Embryonic facial prominence (tissue), 1 donor: ENCODE measurements around the gene SOD3.

Source experiments
- DNase-seq: peaks from one replicate; pipeline ENCODE4 v3.0.0-alpha.2; 2016; ENCODE audit errors: extremely low spot score

SOD3 gene

GRCh38 chr4:24794916-24795665, at the start of gene SOD3:
Gene SOD3 (plus strand): TSS chr4:24795573. CDS start chr4:24799522, 3,949 bp downstream.
- DNase-seq, result no peak

- DNase-seq, result no peak
Measured at GRCh38 chr4:24747234-24747975, 48.0 kb upstream of the SOD3 start.

- DNase-seq, result no peak
Measured at GRCh38 chr4:24748023-24748422, 47.4 kb upstream of the SOD3 start.

GRCh38 chr4:24748758-24749350, 46.5 kb upstream of the SOD3 start:
- DNase-seq, result no peak

GRCh38 chr4:24750106-24750505, 45.3 kb upstream of the SOD3 start:
- no peak for DNase-seq

- no peak for DNase-seq
Measured at GRCh38 chr4:24751926-24752539, 43.3 kb upstream of the SOD3 start.

- DNase-seq, result no peak
Measured at GRCh38 chr4:24753519-24753918, 41.9 kb upstream of the SOD3 start.

- no peak for DNase-seq
Measured at GRCh38 chr4:24754571-24754970, 40.8 kb upstream of the SOD3 start.

GRCh38 chr4:24763631-24764297, 31.6 kb upstream of the SOD3 start:
- no peak for DNase-seq

GRCh38 chr4:24764345-24764744, 31.0 kb upstream of the SOD3 start:
- DNase-seq, result no peak

GRCh38 chr4:24765376-24765988, 29.9 kb upstream of the SOD3 start:
- DNase-seq, result no peak

- no peak for DNase-seq
Measured at GRCh38 chr4:24768006-24768405, 27.4 kb upstream of the SOD3 start.

GRCh38 chr4:24768604-24769003, 26.8 kb upstream of the SOD3 start:
- no peak for DNase-seq

- DNase-seq, result no peak
Measured at GRCh38 chr4:24769571-24769970, 25.8 kb upstream of the SOD3 start.

- no peak for DNase-seq
Measured at GRCh38 chr4:24770032-24770584, 25.3 kb upstream of the SOD3 start.

GRCh38 chr4:24770667-24771066, 24.7 kb upstream of the SOD3 start:
- DNase-seq, result no peak

- no peak for DNase-seq
Measured at GRCh38 chr4:24771241-24771640, 24.1 kb upstream of the SOD3 start.

- no peak for DNase-seq
Measured at GRCh38 chr4:24772061-24772705, 23.2 kb upstream of the SOD3 start.

- no peak for DNase-seq
Measured at GRCh38 chr4:24772952-24773351, 22.4 kb upstream of the SOD3 start.

- no peak for DNase-seq
Measured at GRCh38 chr4:24774452-24774851, 20.9 kb upstream of the SOD3 start.
